ENCODE measurements around the gene NELFA. TPM values are rescaled to one million over a fixed set of nuclear protein-coding genes. Genes with fewer than 3 reads are reported as not detected.

The NELFA gene
- 18.4 and 19.5 TPM in 2 replicates for total RNA-seq

DNA sequence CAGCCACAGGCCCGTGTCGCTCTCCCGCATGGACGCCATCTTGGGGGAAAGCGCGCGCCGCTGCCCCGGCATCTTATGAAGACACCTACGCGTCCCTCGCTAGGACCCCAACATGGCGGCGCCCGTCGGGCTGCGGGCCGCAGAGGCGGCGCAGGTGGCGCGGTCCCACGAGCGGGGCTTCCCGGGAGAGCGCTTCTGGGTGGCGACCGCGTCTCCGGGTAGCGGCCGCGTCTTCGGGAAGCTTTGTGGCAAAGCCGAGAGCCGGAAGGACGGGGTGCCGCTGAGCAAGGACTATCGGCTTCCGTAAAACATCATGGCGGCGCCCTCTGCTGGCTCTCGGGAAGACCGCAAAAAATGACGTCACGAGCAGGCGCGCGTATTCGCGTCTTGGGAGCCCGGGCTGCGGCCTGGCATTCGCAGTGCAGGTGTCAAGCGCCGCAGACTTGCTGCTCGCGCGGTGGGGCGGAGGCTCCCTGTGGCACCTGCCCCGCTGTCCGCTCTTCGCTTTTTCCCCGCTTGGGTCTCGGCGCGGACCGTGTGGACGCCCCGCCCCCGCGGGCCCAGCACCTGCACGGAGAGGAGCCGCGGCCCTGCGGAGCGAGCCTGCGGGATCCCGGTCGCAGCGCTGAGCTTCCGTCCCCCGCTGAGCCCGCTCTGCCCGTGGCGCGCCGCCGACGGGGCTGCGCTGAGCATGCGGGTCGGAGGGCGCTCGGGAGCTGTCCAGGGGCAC is at the start of gene NELFA:
Gene NELFA, minus strand, starts transcription at position 54 of the 730 bp plus-strand sequence. Its CDS starts 15 bp downstream, at position 39.

Other genes with a start within 250 kb of the NELFA start
- 0.89 and 3.9 TPM in 2 replicates for gene FGFR3, start 215.7 kb downstream of the NELFA start, total RNA-seq
- gene LETM1, start 152.8 kb downstream of the NELFA start, total RNA-seq, result 46.8 and 59.1 TPM in 2 replicates
- 65.7 and 78.3 TPM in 2 replicates for gene NSD2, start 137.6 kb downstream of the NELFA start, total RNA-seq
- gene NAT8L, start 50.4 kb upstream of the NELFA start, total RNA-seq, result not detected in 2 replicates
- gene HAUS3, start 233.1 kb upstream of the NELFA start, total RNA-seq, result 10.8 and 15.5 TPM in 2 replicates
- 1.2 and 1.5 TPM in 2 replicates for gene POLN, start 233.1 kb upstream of the NELFA start, total RNA-seq

Measured in mammary microvascular endothelial cell (primary cell).